NT2/D1 (cell line): ENCODE results near the gene TBCD.

Experiments
- SUZ12 ChIP-seq: IDR thresholded peaks from 2 replicates; pipeline ENCODE4 v1.6.1; 2011; ENCODE audit not compliant: insufficient read length, insufficient read depth; ENCODE audit errors: extremely low read depth
- YY1 ChIP-seq: IDR thresholded peaks from 2 replicates; pipeline ENCODE4 v1.6.1; 2011; ENCODE audit not compliant: insufficient read length, insufficient read depth

GRCh38 chr17:82961366-82962162, 209.7 kb downstream of the TBCD start:
- TF ChIP-seq YY1, result no peak
- no peak for TF ChIP-seq SUZ12
